ENCODE results near the gene KLF7.

- TF ChIP-seq CTCF (conservative IDR thresholded peaks at IDR 0.05; ENCODE audit: low read depth, low read length) (no peak), EZH2 (IDR thresholded peaks at IDR 0.05; ENCODE audit: low read length, unreplicated experiment) (no peak)
These were observed 17.2 kb upstream of the KLF7 start for GRCh38 chr2:207182911-207183310.

Data from PC-3 (cell line).